HG02623 (cell line): Measurements from ENCODE around the gene ALK.

Experiments
- ATAC-seq: cut with Tn5 transposase; IDR thresholded peaks from one replicate; pipeline ENCODE4 v1.9.1; 2021; ENCODE audit warnings: moderate library complexity; ENCODE audit not compliant: unreplicated experiment

Gene ALK

DNA sequence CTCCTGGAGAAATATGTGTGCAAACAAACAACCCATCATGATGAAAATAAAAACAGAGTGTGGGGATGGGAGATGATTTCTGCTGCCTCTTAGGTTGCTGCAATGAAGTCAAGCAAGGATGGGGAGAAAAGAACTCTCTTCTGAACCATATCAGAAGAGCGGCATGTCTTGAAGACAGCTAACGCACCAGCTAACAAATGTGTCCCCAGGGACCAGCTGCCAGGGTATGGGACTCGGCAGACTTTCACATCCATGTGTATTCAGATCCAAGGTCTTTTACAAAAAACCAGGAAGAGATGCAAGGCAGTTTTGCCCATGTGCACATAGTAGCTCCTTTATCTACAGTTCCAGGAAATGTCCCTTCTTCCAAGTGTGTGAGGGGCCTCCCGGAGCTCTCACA, 680.8 kb downstream of the ALK start:
- no peak for ATAC-seq

- no peak for ATAC-seq
Observed at GRCh38 chr2:29239209-29239960, 682.0 kb downstream of the ALK start.

- no peak for ATAC-seq
Observed at GRCh38 chr2:29238497-29238896, 682.9 kb downstream of the ALK start.

- no peak for ATAC-seq
Observed at GRCh38 chr2:29236074-29236473, 685.3 kb downstream of the ALK start.

- no peak for ATAC-seq
Observed at GRCh38 chr2:29235411-29235810, 686.0 kb downstream of the ALK start.

- ATAC-seq: no peak
Observed at GRCh38 chr2:29233428-29233827, 688.0 kb downstream of the ALK start.

DNA sequence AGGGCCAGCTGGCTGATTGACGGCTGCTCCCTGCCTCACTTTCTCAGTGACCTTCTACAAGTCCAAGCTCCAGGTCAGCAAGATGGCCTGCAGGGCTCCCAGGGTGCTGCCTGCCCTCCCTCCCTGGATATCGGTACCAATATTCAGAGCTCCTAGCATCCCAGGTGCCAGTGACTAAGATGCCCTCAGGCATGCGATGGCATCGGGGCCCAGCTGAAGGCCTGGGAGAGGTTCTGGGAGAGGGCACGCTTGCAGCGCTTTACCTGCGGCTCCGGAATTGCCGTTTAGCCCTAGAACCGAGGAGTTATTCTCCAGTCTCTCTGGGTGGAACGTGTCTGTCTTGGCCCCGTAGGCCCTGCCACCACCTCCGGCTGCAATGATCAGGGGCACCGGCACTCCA, 689.3 kb downstream of the ALK start:
- ATAC-seq: no peak

- ATAC-seq: no peak
Observed at GRCh38 chr2:29229640-29230039, 691.7 kb downstream of the ALK start.

GRCh38 chr2:29228947-29229346, 692.4 kb downstream of the ALK start:
- no peak for ATAC-seq

- no peak for ATAC-seq
Observed at GRCh38 chr2:29227935-29228675, 693.3 kb downstream of the ALK start.

DNA sequence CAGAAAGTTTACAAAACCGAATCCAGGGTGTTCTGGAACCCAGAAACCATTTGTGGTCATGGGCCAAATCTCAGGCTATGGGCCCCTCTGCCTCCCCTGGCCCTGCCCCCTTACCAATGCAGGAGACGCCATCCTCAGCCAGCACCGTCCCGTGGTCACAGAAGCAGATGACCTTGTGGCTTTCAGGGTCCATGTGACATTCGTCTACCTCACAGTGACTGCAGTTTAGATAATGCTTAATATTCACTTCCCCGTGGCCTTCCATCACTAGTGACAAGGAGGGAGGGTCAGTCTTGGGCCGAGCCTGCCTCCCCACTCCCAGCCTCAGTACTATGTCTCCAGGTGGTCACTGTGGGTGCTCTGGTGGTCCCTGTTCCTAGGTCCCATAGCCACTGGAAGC, 694.6 kb downstream of the ALK start:
- ATAC-seq: no peak

- no peak for ATAC-seq
Observed at GRCh38 chr2:29226375-29226774, 695.0 kb downstream of the ALK start.

GRCh38 chr2:29225814-29226213, 695.6 kb downstream of the ALK start:
- no peak for ATAC-seq

DNA sequence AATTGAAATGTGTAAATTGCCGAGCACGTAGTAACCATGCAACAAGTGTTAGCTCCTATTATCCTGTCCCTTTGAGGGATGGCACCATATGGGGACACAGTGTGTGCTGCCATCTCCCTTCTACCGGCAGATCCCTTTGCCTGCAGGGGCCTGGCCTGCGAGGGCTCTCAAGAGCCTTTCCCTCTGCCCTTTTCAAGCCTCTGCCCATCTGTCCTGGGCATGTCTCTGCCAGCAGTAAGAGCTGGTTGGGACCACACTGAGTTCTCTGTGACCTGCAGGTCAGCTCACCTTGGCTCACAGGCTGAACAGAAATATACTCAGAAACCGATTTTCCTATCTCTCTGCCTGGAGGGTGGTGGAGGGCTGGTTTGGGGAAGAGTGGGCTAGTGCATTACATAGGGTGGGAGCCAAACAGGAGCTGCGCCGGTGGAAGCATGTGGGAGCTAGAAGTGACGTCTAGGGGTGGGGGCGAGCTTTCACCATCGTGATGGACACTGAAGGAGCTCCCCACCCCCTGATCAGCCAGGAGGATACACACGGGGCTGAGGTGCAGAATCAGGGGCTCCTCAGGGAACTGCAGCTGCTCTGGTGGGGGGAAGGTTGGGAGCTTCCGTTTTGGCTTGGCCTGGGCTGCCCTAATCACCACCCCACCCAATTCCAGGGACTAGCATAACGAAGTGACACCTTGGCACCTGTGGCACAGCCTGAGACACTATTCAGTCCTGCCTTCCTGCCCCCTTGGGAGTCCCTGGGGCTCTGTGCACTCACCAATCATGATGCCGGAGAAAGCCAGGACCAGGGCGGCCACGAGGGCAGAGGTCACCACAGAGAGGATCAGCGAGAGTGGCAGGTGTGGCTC, 696.5 kb downstream of the ALK start:
- no peak for ATAC-seq

GRCh38 chr2:29223851-29224692, 697.3 kb downstream of the ALK start:
- no peak for ATAC-seq

DNA sequence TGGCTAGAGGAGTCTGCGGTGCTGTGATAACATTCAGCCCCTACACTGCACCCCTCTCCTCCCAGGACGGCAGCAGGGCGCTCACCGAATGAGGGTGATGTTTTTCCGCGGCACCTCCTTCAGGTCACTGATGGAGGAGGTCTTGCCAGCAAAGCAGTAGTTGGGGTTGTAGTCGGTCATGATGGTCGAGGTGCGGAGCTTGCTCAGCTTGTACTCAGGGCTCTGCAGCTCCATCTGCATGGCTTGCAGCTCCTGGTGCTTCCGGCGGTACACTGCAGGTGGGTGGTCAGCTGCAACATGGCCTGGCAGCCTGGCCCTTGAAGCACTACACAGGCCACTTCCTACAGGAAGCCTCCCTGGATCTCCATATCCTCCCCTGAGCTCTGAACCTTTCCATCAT, 698.1 kb downstream of the ALK start:
- no peak for ATAC-seq

DNA sequence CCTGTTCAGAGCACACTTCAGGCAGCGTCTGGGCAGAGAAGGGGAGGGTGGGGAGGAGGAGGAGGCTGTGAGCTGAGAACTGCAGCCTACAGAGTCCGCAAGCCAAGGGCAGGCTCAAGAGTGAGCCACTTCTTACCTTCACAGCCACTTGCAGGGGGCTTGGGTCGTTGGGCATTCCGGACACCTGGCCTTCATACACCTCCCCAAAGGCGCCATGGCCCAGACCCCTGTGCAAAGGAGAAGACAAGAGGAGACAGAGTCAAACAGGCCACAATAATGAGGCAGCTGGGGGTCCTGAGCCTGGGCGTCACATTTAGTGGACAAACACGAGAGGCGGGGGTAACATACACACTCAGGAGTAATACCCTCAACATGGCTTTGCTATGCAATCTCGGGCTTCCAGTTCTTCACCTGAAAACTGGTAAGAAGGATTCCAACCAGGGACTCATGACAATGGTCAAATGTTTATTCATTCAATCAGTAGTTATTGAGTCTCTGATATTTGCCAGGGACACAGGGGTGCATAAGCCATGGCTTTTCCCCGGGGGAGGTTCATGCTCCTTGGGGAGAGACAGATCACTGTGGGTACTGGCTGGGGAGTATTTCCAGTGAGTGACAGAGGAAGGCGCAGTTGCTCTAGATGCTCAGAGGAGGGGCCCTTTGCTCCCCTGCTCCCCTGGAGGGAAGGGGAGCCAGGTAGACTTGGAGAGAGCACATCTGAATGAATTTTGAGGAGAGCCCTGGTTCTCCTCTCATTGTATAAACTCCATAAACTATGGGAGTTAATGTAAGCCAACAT, 698.8 kb downstream of the ALK start:
- ATAC-seq: no peak

- ATAC-seq: no peak
Observed at GRCh38 chr2:29220506-29221270, 700.7 kb downstream of the ALK start.

GRCh38 chr2:29219374-29219773, 702.0 kb downstream of the ALK start:
- no peak for ATAC-seq
